ENCODE results near the gene UGT2B15.
"Not testable (repeated sequence)": the region's sequence is repeated elsewhere in the genome, so short reads cannot be mapped to it uniquely, and the experiment has no call there.

Gene UGT2B15

DNA sequence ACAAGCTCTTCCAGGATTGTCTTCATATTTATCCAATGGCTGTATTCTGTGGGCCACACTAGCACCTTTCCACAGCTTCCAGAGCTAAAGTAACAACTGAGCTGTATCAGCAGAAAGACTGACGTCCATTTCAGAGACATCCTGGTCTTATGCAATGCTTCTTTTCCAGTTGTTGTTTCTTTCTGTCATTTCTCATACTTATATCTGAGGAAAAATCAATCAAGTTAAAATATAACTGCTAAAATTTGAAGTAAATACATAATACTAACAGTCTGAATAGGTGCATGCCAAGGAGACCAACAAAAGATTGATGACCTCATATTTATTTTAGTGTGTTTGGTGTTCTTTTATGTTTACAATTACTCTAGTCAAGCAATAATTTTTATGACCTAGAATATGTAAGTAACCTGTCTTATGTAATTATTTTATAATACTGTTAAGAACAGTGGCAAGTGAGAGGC is at the start of gene UGT2B15:
Gene UGT2B15, minus strand, starts transcription at position 174 of the 461 bp plus-strand sequence. Its CDS starts 34 bp downstream, at position 140.
- peak; percentile 62 for FAIRE-seq
- DNase-seq (ENCODE audit: extremely low spot score, insufficient read length, low read depth), result not testable (repeated sequence)

- no peak for DNase-seq (ENCODE audit: extremely low spot score, insufficient read length, low read depth)
- FAIRE-seq, result no peak
These were observed 48.6 kb upstream of the UGT2B15 start for GRCh38 chr4:68719075-68719473.

DNA sequence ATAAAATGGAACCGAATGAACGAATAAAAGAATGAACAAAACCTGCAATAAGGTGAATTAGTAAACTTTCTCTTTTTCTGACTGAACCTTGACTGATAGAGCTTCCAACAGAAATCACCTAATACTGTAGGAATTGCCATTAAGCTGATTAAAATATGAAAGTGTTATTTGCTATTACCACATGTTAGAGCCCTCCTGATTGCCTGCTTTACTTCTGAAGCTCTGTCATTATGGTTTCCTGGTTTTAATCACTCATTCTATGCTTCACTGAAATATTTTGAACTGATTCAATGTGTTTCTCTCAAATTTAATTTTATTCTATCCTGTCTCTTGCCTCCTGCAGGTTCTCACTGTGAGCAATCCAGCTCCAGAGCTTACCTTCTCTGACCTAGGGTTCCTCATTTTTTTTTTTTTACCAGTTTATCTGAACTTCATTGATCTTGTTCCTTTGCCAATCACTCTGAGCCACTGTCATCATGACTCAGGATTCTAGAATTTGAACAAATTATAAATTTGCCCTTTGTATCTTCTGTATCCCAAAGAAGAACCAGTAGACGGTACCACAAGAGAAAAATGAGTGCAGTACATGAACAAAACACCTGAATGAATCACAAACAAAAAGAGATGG is 48.1 kb upstream of the UGT2B15 start:
- DNase-seq (ENCODE audit: extremely low spot score, insufficient read length, low read depth) (no peak), FAIRE-seq (no peak)

DNA sequence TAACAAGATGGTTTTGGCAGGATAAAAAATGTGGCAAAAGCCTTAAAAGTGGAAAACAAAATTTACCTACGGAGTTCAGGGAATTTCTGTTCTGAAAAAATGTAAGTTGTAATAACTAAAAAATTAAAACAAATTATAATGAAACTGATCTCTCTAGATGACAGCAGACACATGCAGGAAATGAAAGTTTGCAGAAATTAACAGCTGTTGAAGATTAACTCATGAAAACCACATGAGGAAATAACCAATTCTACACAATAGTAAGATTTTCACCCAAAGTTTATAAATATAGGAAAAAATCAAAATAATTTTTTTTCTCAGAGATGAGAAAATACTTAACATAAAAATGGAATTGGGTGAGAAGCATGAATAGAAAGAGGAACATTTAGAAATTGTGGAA is 47.5 kb upstream of the UGT2B15 start:
- FAIRE-seq (peak; percentile 38), DNase-seq (ENCODE audit: extremely low spot score, insufficient read length, low read depth) (no peak)

- DNase-seq (ENCODE audit: extremely low spot score, insufficient read length, low read depth), result no peak
- no peak for FAIRE-seq
These were observed 43.9 kb upstream of the UGT2B15 start for GRCh38 chr4:68714400-68714799.

- FAIRE-seq, result no peak
- DNase-seq (ENCODE audit: extremely low spot score, insufficient read length, low read depth), result no peak
These were observed 41.8 kb upstream of the UGT2B15 start for GRCh38 chr4:68712207-68712606.

DNA sequence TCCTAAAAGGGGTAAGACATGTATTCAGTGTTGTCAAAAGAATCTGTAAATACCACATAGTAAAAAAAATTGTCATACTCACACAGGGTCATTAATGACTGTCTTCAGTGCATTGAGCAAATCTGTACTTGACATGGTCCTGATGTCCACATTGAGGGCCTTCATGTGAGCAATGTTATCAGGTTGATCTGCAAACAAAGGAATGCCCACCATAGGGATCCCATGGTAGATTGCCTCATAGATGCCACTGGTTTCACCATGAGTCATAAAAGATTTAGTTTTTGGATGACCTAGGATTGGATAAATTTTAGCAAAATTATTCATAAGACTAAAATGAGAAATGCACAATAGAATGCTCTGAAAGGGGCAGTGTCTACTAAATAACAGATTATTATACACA is 38.1 kb upstream of the UGT2B15 start:
- FAIRE-seq, result no peak
- no peak for DNase-seq (ENCODE audit: extremely low spot score, insufficient read length, low read depth)

DNA sequence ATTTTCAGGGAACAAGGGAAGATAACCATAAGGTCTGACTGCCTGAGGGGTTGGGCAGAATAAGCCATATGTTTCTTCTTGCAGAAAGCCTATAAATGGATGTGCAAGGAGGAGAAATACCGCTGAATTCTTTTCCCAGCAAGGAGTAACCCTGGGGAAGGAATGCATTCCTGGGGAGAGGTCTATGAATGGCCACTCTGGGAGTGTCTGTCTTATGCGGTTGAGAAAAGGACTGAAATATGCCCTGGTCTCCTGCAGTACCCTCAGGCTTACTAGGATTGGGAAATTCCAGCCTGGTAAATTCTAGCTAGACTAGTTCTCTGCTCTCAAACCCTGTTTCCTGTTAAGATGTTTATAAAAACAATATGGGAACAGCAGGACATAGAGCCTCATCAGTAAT is 32.7 kb upstream of the UGT2B15 start:
- not testable (repeated sequence) for DNase-seq (ENCODE audit: extremely low spot score, insufficient read length, low read depth); FAIRE-seq

DNA sequence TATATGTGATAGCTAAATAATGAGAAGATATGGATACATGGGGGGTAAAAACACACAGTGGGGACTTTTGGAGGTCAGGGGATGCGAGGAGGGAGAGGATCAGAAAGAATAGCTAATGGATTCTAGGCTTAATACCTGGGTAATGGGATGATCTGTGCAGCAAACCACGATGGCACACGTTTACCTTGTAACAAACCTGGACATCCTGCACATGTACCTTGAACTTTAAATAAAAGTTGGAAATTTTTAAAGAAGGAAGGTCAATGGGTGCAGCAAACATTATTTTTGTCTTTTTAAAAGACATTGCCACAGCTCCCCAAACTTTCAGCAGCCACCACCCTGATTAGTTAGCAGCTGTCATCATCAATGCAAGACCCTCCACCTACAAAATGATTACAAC is 29.7 kb upstream of the UGT2B15 start:
- DNase-seq (ENCODE audit: extremely low spot score, insufficient read length, low read depth), result no peak
- FAIRE-seq, result no peak

DNA sequence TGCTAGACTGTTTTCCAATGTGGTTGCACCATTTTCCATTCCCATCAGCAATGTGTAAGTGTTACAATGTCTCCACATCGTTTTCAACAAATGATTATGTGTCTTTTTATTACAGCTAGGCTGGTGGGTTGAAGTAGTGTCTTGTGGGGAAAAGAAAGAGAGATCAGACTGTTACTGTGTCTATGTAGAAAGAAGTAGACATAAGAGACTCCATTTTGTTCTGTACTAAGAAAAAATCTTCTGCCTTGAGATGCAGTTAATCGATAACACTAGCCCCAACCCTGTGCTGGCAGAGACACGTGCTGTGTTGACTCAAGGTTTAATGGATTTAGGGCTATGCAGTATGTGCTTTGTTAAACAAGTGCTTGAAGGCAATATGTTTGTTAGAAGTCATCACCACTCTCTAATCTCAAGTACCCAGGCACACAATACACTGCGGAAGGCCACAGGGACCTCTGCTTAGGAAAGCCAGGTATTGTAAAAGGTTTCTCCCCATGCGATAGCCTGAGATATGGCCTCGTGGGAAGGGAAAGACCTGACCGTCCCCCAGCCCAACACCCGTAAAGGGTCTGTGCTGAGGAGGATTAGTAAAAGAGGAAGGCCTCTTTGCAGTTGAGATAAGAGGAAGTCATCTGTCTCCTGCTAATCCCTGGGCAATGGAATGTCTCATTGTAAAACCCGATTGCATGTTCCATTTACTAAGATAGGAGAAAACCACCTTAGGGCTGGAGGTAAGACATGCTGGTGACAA is 23.0 kb upstream of the UGT2B15 start:
- DNase-seq (ENCODE audit: extremely low spot score, insufficient read length, low read depth) (no peak), FAIRE-seq (no peak)

- FAIRE-seq (no peak), DNase-seq (ENCODE audit: extremely low spot score, insufficient read length, low read depth) (no peak)
These were observed 20.7 kb upstream of the UGT2B15 start for GRCh38 chr4:68691186-68691585.

DNA sequence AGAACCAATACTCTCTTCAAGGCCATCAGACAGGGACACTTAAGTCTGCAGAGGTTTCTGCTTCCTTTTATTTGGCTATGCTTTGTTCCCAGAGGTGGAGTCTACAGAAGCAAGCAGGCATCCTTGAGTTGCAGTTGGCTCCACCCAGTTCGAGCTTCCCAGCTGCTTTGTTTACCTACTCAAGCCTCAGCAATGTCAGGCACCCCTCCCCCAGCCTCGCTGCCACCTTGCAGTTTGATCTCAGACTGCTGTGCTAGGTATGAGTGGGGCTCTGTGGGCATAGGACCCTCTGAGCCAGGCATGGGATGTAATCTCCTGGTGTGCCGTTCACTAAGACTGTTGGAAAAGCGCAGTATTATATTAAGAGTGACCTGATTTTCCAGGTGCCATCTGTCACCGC is 12.6 kb upstream of the UGT2B15 start:
- no peak for FAIRE-seq

GRCh38 chr4:68681298-68681697 is 10.8 kb upstream of the UGT2B15 start:
- FAIRE-seq; DNase-seq (ENCODE audit: extremely low spot score, insufficient read length, low read depth): not testable (repeated sequence)

More for the DNA sequence above, 12.6 kb upstream of the UGT2B15 start:
- DNase-seq (ENCODE audit: extremely low spot score, insufficient read length, low read depth), result no peak

- no peak for DNase-seq (ENCODE audit: extremely low spot score, insufficient read length, low read depth)
- no peak for FAIRE-seq
These were observed 2.7 kb upstream of the UGT2B15 start for GRCh38 chr4:68673143-68673542.

- peak; percentile 88 for FAIRE-seq
- not testable (repeated sequence) for DNase-seq (ENCODE audit: extremely low spot score, insufficient read length, low read depth)
These were observed 765 bp upstream of the UGT2B15 start for GRCh38 chr4:68671217-68671616.

GRCh38 chr4:68668537-68669163 is 1.8 kb downstream of the UGT2B15 start:
- peak; percentile 85 for FAIRE-seq
- DNase-seq (ENCODE audit: extremely low spot score, insufficient read length, low read depth), result not testable (repeated sequence)

DNA sequence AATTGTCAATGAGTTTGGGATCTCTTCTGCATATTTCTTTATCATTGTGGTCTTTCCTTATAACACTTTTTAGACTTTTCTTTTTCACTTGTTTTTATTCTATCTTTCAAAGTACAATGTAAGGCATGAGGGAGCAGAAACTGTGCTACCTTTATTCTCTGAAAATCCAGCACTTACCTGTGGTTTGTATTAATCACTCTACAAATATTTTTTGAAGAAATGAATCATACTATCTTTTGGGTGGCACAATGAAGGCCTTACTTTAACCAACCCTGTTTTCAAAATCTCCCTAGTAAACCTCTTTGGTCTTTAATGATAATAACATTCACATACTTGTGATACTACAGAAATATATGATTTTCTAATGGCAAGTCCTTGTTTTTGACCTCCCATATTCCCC is 2.9 kb downstream of the UGT2B15 start:
- FAIRE-seq; DNase-seq (ENCODE audit: extremely low spot score, insufficient read length, low read depth): not testable (repeated sequence)

- FAIRE-seq, result peak; percentile 60
- DNase-seq (ENCODE audit: extremely low spot score, insufficient read length, low read depth), result not testable (repeated sequence)
These were observed 5.7 kb downstream of the UGT2B15 start for GRCh38 chr4:68664721-68665120.

- DNase-seq (ENCODE audit: extremely low spot score, insufficient read length, low read depth); FAIRE-seq: not testable (repeated sequence)
These were observed 7.4 kb downstream of the UGT2B15 start for GRCh38 chr4:68662836-68663574.

GRCh38 chr4:68658672-68659071 is 11.8 kb downstream of the UGT2B15 start:
- FAIRE-seq (peak; percentile 77), DNase-seq (ENCODE audit: extremely low spot score, insufficient read length, low read depth) (no peak)
